H1 (cell line): ENCODE data around the gene CCDC15. TPM values are rescaled to one million over a fixed set of nuclear protein-coding genes. Genes with fewer than 3 reads are reported as not detected.

ENCODE experiments used
- CTBP2 ChIP-seq: IDR thresholded peaks from 2 replicates; pipeline ENCODE4 v1.7.0; 2011; ENCODE audit warnings: borderline replicate concordance, mild to moderate bottlenecking, moderate library complexity, mixed read lengths, low read length; ENCODE audit not compliant: insufficient read depth, insufficient read length
- NRF1 ChIP-seq: IDR thresholded peaks from 2 replicates; pipeline ENCODE4 v1.6.1; 2011; ENCODE audit warnings: mild to moderate bottlenecking, low read depth, low read length, improper control_type of control experiment
- RFX5 ChIP-seq: IDR thresholded peaks from 2 replicates; pipeline ENCODE4 v1.6.1; 2011; ENCODE audit warnings: low read depth, low read length, improper control_type of control experiment, borderline replicate concordance
- TEAD4 ChIP-seq: IDR thresholded peaks from 2 replicates; pipeline ENCODE4 v1.6.1; 2012; ENCODE audit warnings: low read depth, low read length, inconsistent platforms, mixed read lengths
- polyA plus RNA-seq, 7 experiments: library from polyadenylated mRNA; depleted of rRNA in 3 of 7; stranded (reverse) in 5 of 7; unstranded in 2 of 7; fragments of >200 nt in 5 of 7; fragments of 200-250 nt in 2 of 7; gene quantifications; 1 replicate in 5 of 7; 2 replicates in 1 of 7; 4 replicates in 1 of 7; pipeline versions ENCODE4 v1.2.1 to v1.2.3, GENCODE V29; 2011 to 2013; ENCODE audit warnings: missing spikeins in 2 of 7, mixed read lengths in 2 of 7
- total RNA-seq: library from RNA; stranded (reverse); fragmentation: NEBNext Ultra II Directional; extraction: Animal tissue kit (Norgen Biotek cat#: 25700); gene quantifications from 2 replicates; pipeline ENCODE4 v1.2.1, GENCODE V29; 2021

The CCDC15 gene
- total and polyA plus RNA-seq, 2 of the 8 experiments (the other 6 are each of a cell fraction or from before 2014, with no cell fraction given): 1.5 to 3.1 TPM

- TF ChIP-seq CTBP2 (no peak), TEAD4 (no peak), RFX5 (no peak), NRF1 (no peak)
- TF ChIP-seq, all 59 proteins: peak for 2
Measured at GRCh38 chr11:124934862-124935547, 19.0 kb upstream of the CCDC15 start (continued).
